SK-N-SH (cell line): ENCODE results near the gene SLITRK6. TPM values are rescaled to one million over a fixed set of nuclear protein-coding genes. Genes with fewer than 3 reads are reported as not detected.

Experiments
- CTCF ChIA-PET: fragments of 300-600, 350-600 bp; formaldehyde crosslinking; extraction: SDS; loops from one replicate; lab custom pipeline; 2021; lab: Yijun Ruan, JAX
- POLR2A ChIA-PET: fragments of 350-600 bp; sonication (Branson Sonifier 250); formaldehyde crosslinking; extraction: SDS; loops from one replicate; lab custom pipeline; 2020; ENCODE audit warnings: antibody characterized with exemption, inconsistent platforms; lab: Yijun Ruan, JAX
- DNase-seq: peaks from one replicate; pipeline ENCODE4 v3.0.0; 2012
- H2AFZ ChIP-seq: fragments of 200-600 bp; sonication (generic); 2 replicates; pipeline ENCODE4 v1.8.1; 2016; ENCODE audit warnings: antibody characterized with exemption, mild to moderate bottlenecking, low read depth
- H3F3A ChIP-seq: fragments of 200-600 bp; sonication (generic); replicated peaks from 2 replicates; pipeline ENCODE3; 2016; ENCODE audit warnings: antibody characterized with exemption, mild to moderate bottlenecking; ENCODE audit not compliant: insufficient read depth
- H3K27ac ChIP-seq, 2 experiments: fragments of 200-500 bp in 1 of 2; fragments of 200-600 bp in 1 of 2; sonication (Bioruptor generic) in 1 of 2; sonication (generic), shearing (Covaris generic) in 1 of 2; 2 replicates each; pipeline versions ENCODE4 v1.5.1 to v1.6.1; 2014 to 2016; ENCODE audit warnings: low read depth in 2 of 2, inconsistent platforms in 1 of 2, low read length in 1 of 2, mild to moderate bottlenecking in 1 of 2, mixed read lengths in 1 of 2
- H3K27me3 ChIP-seq: fragments of 200-600 bp; sonication (generic), shearing (Covaris generic); 2 replicates; pipeline ENCODE4 v1.6.1; 2016; ENCODE audit warnings: mixed run types; ENCODE audit not compliant: insufficient read depth
- H3K36me3 ChIP-seq, 2 experiments: fragments of 200-500 bp in 1 of 2; fragments of 200-600 bp in 1 of 2; sonication (Bioruptor generic) in 1 of 2; sonication (generic) in 1 of 2; replicated peaks in 1 of 2; 2 replicates each; pipeline versions ENCODE3 to v1.5.1; 2014 to 2016; ENCODE audit warnings: low read length in 1 of 2, mild to moderate bottlenecking in 1 of 2; ENCODE audit not compliant: insufficient read depth in 2 of 2, control insufficient read depth in 1 of 2
- H3K4me1 ChIP-seq, 2 experiments: fragments of 200-500 bp in 1 of 2; fragments of 200-600 bp in 1 of 2; sonication (Bioruptor generic) in 1 of 2; sonication (generic), shearing (Covaris generic) in 1 of 2; 2 replicates each; pipeline versions ENCODE4 v1.5.1 to v1.6.1; 2014 to 2016; ENCODE audit warnings: low read depth in 1 of 2, low read length in 1 of 2, mixed run types in 1 of 2; ENCODE audit not compliant: insufficient read depth in 2 of 2, control insufficient read depth in 1 of 2
- H3K4me2 ChIP-seq: fragments of 200-600 bp; sonication (generic), shearing (Covaris generic); 2 replicates; pipeline ENCODE4 v1.6.1; 2017; ENCODE audit warnings: mixed run types
- H3K4me3 ChIP-seq, 2 experiments: fragments of 200-500 bp in 1 of 2; fragments of 200-600 bp in 1 of 2; sonication (Bioruptor generic) in 1 of 2; sonication (generic), shearing (Covaris generic) in 1 of 2; 2 replicates each; pipeline versions ENCODE4 v1.5.1 to v1.8.1; 2014 to 2016; ENCODE audit warnings: low read depth in 2 of 2, inconsistent platforms in 1 of 2, low read length in 1 of 2, mild to moderate bottlenecking in 1 of 2, mixed read lengths in 1 of 2, moderate library complexity in 1 of 2
- H3K79me2 ChIP-seq: fragments of 200-600 bp; sonication (generic); 2 replicates; pipeline ENCODE4 v1.8.1; 2017; ENCODE audit warnings: mild to moderate bottlenecking; ENCODE audit not compliant: insufficient read depth
- H3K9ac ChIP-seq: fragments of 200-600 bp; sonication (generic); 2 replicates; pipeline ENCODE4 v1.6.1; 2017; ENCODE audit warnings: mixed run types
- H3K9me2 ChIP-seq: fragments of 200-600 bp; sonication (generic); 2 replicates; pipeline ENCODE4 v1.6.1; 2017; ENCODE audit warnings: mixed run types
- H3K9me3 ChIP-seq: fragments of 200-600 bp; sonication (generic); 2 replicates; pipeline ENCODE4 v1.6.1; 2017; ENCODE audit warnings: mixed run types, mild to moderate bottlenecking, moderate library complexity
- H4K20me1 ChIP-seq: fragments of 200-600 bp; sonication (generic); 2 replicates; pipeline ENCODE4 v1.6.1; 2017; ENCODE audit warnings: mild to moderate bottlenecking, mixed run types; ENCODE audit not compliant: insufficient read depth
- CHD2 ChIP-seq: fragments of 150-350 bp; IDR thresholded peaks from 2 replicates; pipeline ENCODE4 v1.6.1; 2018; ENCODE audit warnings: low read length; ENCODE audit not compliant: partially characterized antibody
- ELF1 ChIP-seq: IDR thresholded peaks from 2 replicates; pipeline ENCODE4 v1.4.0; 2012
- EP300 ChIP-seq, 2 experiments: IDR thresholded peaks; 2 replicates each; pipeline versions ENCODE4 v1.4.0 to v1.6.1; 2012; ENCODE audit warnings: borderline replicate concordance in 1 of 2, low read depth in 1 of 2, low read length in 1 of 2
- EZH2phosphoT487 ChIP-seq: fragments of 200-600 bp; sonication (generic); IDR thresholded peaks from 2 replicates; pipeline ENCODE4 v1.6.1; 2017; ENCODE audit warnings: low read depth, mixed run types, mild to moderate bottlenecking, antibody characterized with exemption, moderate library complexity, borderline replicate concordance
- FOSL2 ChIP-seq: IDR thresholded peaks from 2 replicates; pipeline ENCODE4 v1.4.0; 2012; ENCODE audit warnings: low read depth, mild to moderate bottlenecking, moderate library complexity, borderline replicate concordance
- FOXJ3 ChIP-seq: sonication (generic); formaldehyde crosslinking; IDR thresholded peaks from 2 replicates; pipeline ENCODE4 v1.5.1; 2020; ENCODE audit warnings: mild to moderate bottlenecking, missing genetic modification reagents
- FOXM1 ChIP-seq: IDR thresholded peaks from 2 replicates; pipeline ENCODE4 v1.4.0; 2012; ENCODE audit warnings: low read depth, mild to moderate bottlenecking
- GABPA ChIP-seq: IDR thresholded peaks from 2 replicates; pipeline ENCODE4 v1.4.0; 2012; ENCODE audit warnings: low read depth, mild to moderate bottlenecking
- GATA2 ChIP-seq: sonication (generic); formaldehyde crosslinking; IDR thresholded peaks from 2 replicates; pipeline ENCODE4 v1.5.0; 2020; ENCODE audit warnings: mild to moderate bottlenecking, missing genetic modification reagents
- JUND ChIP-seq: IDR thresholded peaks from 2 replicates; pipeline ENCODE4 v1.4.0; 2012
- MAX ChIP-seq: IDR thresholded peaks from 2 replicates; pipeline ENCODE4 v1.4.0; 2012; ENCODE audit warnings: low read depth
- MEF2A ChIP-seq: IDR thresholded peaks from 2 replicates; pipeline ENCODE4 v1.4.0; 2012; ENCODE audit warnings: low read depth, borderline replicate concordance
- NFIC ChIP-seq: IDR thresholded peaks from 2 replicates; pipeline ENCODE4 v1.4.0; 2012; ENCODE audit warnings: borderline replicate concordance
- NRF1 ChIP-seq: IDR thresholded peaks from 2 replicates; pipeline ENCODE4 v1.6.1; 2012; ENCODE audit warnings: low read depth, mild to moderate bottlenecking, low read length
- PBX3 ChIP-seq: IDR thresholded peaks from 2 replicates; pipeline ENCODE4; 2012
- POLR2AphosphoS5 ChIP-seq: IDR thresholded peaks from 2 replicates; pipeline ENCODE4 v1.6.1; 2012; ENCODE audit warnings: low read depth, low read length
- RAD21 ChIP-seq: IDR thresholded peaks from 2 replicates; pipeline ENCODE4 v1.6.1; 2012; ENCODE audit warnings: mild to moderate bottlenecking, low read length
- RCOR1 ChIP-seq: fragments of 150-350 bp; IDR thresholded peaks from 2 replicates; pipeline ENCODE4 v1.6.1; 2017; ENCODE audit warnings: antibody characterized with exemption, low read length
- RFX5 ChIP-seq: IDR thresholded peaks from 2 replicates; pipeline ENCODE4 v1.6.1; 2012; ENCODE audit warnings: mild to moderate bottlenecking, improper control_type of control experiment, low read length
- RXRA ChIP-seq: IDR thresholded peaks from 2 replicates; pipeline ENCODE4 v1.4.0; 2012; ENCODE audit warnings: low read depth, mild to moderate bottlenecking, borderline replicate concordance
- SIN3A ChIP-seq: IDR thresholded peaks from 2 replicates; pipeline ENCODE4 v1.6.1; 2012; ENCODE audit warnings: low read depth, mild to moderate bottlenecking, low read length, moderate library complexity, borderline replicate concordance
- SMC3 ChIP-seq: IDR thresholded peaks from 2 replicates; pipeline ENCODE4 v1.6.1; 2012; ENCODE audit warnings: low read depth, low read length, improper control_type of control experiment
- TCF12 ChIP-seq: IDR thresholded peaks from 2 replicates; pipeline ENCODE4 v1.4.0; 2012
- USF1 ChIP-seq: IDR thresholded peaks from 2 replicates; pipeline ENCODE4 v1.4.0; 2012; ENCODE audit warnings: low read depth, borderline replicate concordance
- YY1 ChIP-seq: IDR thresholded peaks from 2 replicates; pipeline ENCODE4 v1.4.0; 2012; ENCODE audit warnings: low read depth, mild to moderate bottlenecking
- ZBTB33 ChIP-seq: IDR thresholded peaks from 2 replicates; pipeline ENCODE4 v1.4.0; 2012; ENCODE audit warnings: low read depth, borderline replicate concordance
- WGBS: methylation state at CpG from one replicate; pipeline ENCODE4 v1.1.6; 2017; ENCODE audit warnings: low lambda C conversion rate; 5-methylcytosine and 5-hydroxymethylcytosine counted together
- polyA plus RNA-seq, 3 experiments: library from polyadenylated mRNA; depleted of rRNA; stranded (reverse); fragments of >200 nt; gene quantifications; 2 replicates each; pipeline ENCODE4 v1.2.3, GENCODE V29; 2012

SLITRK6 gene
- polyA plus RNA-seq, 1 of the 3 experiments (the other 2 are of a cell fraction): 5.2 TPM

GRCh38 chr13:85841427-85841826 is 42.2 kb upstream of the SLITRK6 start:
- no peaks in the 10 kb centered on the region for H3K79me2 ChIP-seq
- H4K20me1 ChIP-seq: no peaks in the 10 kb centered on the region
- H3K27ac ChIP-seq: no peak overlapping the region
- no peak overlapping the region for H3K4me3 ChIP-seq
- DNase-seq: no peak
- no peaks in the 10 kb centered on the region for H3K27me3 ChIP-seq
- ChIA-PET POLR2A (no interaction called here), CTCF (interaction anchor here (0.8 to 1.0 kb wide), 2 partner anchors 13 to 16 kb away, joined by 3 to 4 read pairs; no protein-coding TSS in a partner anchor)
- H3K36me3 ChIP-seq: no peaks in the 10 kb centered on the region
- H3K9ac ChIP-seq: no peak overlapping the region
- H2AFZ ChIP-seq: no peak overlapping the region
- H3F3A ChIP-seq: no peaks in the 10 kb centered on the region
- 0 out of 2 replicates have a peak, but pooled peaks cover 2% of the 10 kb centered on the region for H3K9me2 ChIP-seq
- no peaks in the 10 kb centered on the region for H3K4me1 ChIP-seq
- no peak overlapping the region for H3K4me2 ChIP-seq
- TF ChIP-seq RXRA (no peak), PBX3 (no peak), ELF1 (no peak), TCF12 (no peak), JUND (no peak), RAD21 (no peak), MAX (no peak), GABPA (no peak), FOXJ3 (CRISPR knock-in tag) (no peak), SMC3 (no peak), NRF1 (no peak), POLR2AphosphoS5 (no peak), SIN3A (no peak), FOXM1 (no peak), NFIC (no peak)
- TF ChIP-seq, all 33 proteins: peak for 0
- no peaks in the 10 kb centered on the region for H3K9me3 ChIP-seq
- 49% methylated on average over 2 of the region's 2 CpGs for WGBS

- H3K4me1 ChIP-seq: no peaks in the 10 kb centered on the region
Observed at GRCh38 chr13:85833921-85834320, 34.7 kb upstream of the SLITRK6 start.

More at GRCh38 chr13:85833921-85834320, 34.7 kb upstream of the SLITRK6 start:
- Histone ChIP-seq H3K4me2 (no peak overlapping the region), H3K9me2 (no peaks in the 10 kb centered on the region), H4K20me1 (no peaks in the 10 kb centered on the region), H3K9ac (no peak overlapping the region), H3K79me2 (no peaks in the 10 kb centered on the region), H3K27me3 (0 out of 2 replicates have a peak, but pooled peaks cover 5% of the 10 kb centered on the region), H3K27ac (no peak overlapping the region), H3F3A (no peaks in the 10 kb centered on the region), H2AFZ (no peak overlapping the region), H3K4me3 (no peak overlapping the region)
- 96% methylated on average over 2 of the region's 2 CpGs for WGBS
- POLR2A ChIA-PET: no interaction called here
- DNase-seq: no peak
- CTCF ChIA-PET: interaction anchor here (0.8 to 0.9 kb wide), 2 partner anchors 12 to 13 kb away, joined by 3 to 4 read pairs; no protein-coding TSS in a partner anchor
- TF ChIP-seq MEF2A (no peak), JUND (no peak), YY1 (no peak), NRF1 (no peak), GATA2 (CRISPR knock-in tag) (no peak), ZBTB33 (no peak), RCOR1 (no peak), EZH2phosphoT487 (no peak), CHD2 (no peak), POLR2AphosphoS5 (no peak), FOXM1 (no peak), FOXJ3 (CRISPR knock-in tag) (no peak), USF1 (no peak), PBX3 (no peak), RFX5 (no peak), EP300 (IDR thresholded peaks at IDR 0.05; ENCODE audit: borderline replicate concordance in 1 of 2, low read depth in 1 of 2, low read length in 1 of 2) (no peak), ELF1 (no peak), FOSL2 (no peak)
- TF ChIP-seq, all 33 proteins: peak for 0
- no peaks in the 10 kb centered on the region for H3K9me3 ChIP-seq
- H3K36me3 ChIP-seq: no peaks in the 10 kb centered on the region
